NCI-H748 (cell line): Measurements from ENCODE around the gene SHH.
"Not testable (repeated sequence)": the region's sequence is repeated elsewhere in the genome, so short reads cannot be mapped to it uniquely, and the experiment has no call there.

Experiments used
- DNase-seq: peaks from one replicate; lab custom pipeline; 2025; ENCODE audit not compliant: unreplicated experiment; lab: John Stamatoyannopoulos, UW

Gene SHH

DNA sequence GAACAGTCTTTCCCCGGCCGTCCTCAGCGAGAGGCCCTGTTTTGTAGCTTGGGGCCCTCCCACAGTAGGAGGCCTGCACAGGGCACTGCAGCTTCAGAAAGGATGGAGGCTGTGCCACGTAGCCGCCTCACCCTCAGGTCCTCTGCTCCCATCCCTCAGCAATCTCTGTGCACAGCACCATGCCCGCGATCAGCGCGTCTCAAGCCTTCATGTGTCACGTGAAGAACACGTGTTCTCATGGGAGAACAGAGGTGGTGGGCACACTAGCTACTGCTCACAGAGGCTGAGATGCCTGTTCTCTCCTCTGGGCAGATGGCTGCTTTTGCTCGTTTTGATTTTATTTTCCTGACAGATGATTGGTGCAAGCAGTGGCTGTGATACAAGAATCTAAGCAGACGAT is 8.5 kb upstream of the SHH start:
- DNase-seq: no peak

DNA sequence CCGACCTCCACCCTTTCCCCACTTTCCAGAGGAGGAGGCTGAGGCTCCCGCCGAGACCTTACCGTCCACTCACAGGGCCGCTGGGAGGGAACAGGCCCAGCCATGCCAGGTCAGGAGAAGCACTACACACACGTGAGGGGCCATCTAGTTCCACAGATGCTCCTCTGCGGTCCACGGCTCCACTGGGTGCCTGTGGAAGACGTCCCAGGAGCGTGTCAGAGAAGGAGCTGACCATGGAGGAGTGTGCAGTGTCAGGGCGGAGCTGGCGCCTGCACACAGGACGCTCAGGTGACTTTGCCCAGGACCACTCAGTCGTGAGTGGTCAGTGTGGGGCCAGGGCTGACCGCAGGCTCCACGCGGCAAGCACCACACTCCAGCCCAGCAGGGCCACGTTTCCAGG is 8.0 kb upstream of the SHH start:
- no peak for DNase-seq

GRCh38 chr7:155819186-155819585 is 6.9 kb upstream of the SHH start:
- no peak for DNase-seq

DNA sequence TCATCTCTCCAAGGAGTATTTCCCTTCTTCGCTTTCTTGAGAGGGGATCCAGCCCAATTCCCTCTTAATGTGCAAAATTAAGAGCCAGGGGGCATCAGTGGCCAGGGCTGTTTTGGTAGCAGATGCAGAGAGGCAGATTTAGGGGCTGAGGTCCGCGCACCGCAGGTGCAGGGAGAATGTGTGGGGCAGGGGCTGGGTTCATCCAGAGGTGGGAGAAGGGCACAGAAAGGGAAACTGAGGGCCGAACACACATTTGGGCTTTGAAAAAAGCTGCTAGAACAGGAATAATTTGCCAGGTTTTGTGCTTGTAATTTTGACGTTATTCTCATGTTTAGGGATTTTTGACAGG is 6.5 kb upstream of the SHH start:
- no peak for DNase-seq

DNA sequence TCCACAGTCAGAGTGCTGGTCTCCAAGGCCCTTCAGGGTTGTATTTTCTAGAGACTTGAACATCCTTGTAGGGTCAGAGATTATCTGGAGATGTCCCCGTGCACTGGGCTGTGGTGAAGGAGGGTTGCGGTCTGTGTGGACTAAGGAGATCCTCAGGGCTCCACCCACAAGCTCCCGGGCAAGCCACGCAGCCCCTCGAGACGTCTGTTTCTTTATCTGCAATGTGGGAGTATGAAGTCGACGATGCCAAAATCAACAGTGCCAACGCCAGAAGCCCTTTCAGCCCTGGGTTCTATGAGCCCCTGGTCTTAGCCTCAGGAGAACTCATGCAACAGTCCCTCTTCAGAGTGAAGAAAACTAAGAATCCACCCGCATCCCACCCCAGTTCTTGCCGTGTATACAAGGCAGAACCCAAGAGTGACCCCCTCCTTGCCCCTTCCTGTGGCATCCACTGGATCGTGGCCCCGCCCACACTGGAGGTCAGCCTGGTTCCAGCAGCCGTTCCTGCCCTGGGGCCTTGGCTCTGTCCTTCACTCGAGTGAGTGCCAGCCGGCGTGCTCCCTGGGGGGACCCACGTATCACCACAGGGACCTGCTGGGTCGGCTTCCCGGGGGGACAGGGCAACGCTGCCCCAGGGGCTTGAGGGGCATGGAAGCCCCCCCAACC is 6.0 kb upstream of the SHH start:
- DNase-seq: no peak

- DNase-seq: not testable (repeated sequence)
Measured at GRCh38 chr7:155817515-155817914, 5.3 kb upstream of the SHH start.

- no peak for DNase-seq
Measured at GRCh38 chr7:155816996-155817395, 4.7 kb upstream of the SHH start.

DNA sequence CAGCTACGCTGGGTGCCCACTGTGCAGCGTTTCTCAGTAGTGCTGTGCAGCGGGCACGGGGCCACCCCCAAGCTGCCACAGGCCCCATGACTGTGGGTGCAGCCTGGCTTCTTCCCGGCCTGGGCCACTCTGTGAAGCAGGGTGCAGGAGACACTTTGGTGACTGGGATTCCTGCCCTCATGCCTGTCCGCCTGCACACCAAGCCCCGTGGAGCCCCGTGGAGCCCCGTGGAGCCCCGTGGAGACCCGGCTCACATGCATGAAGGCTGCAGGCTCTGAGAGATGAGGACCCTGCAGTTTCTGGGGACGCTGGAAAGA is 3.9 kb upstream of the SHH start:
- DNase-seq: no peak

DNA sequence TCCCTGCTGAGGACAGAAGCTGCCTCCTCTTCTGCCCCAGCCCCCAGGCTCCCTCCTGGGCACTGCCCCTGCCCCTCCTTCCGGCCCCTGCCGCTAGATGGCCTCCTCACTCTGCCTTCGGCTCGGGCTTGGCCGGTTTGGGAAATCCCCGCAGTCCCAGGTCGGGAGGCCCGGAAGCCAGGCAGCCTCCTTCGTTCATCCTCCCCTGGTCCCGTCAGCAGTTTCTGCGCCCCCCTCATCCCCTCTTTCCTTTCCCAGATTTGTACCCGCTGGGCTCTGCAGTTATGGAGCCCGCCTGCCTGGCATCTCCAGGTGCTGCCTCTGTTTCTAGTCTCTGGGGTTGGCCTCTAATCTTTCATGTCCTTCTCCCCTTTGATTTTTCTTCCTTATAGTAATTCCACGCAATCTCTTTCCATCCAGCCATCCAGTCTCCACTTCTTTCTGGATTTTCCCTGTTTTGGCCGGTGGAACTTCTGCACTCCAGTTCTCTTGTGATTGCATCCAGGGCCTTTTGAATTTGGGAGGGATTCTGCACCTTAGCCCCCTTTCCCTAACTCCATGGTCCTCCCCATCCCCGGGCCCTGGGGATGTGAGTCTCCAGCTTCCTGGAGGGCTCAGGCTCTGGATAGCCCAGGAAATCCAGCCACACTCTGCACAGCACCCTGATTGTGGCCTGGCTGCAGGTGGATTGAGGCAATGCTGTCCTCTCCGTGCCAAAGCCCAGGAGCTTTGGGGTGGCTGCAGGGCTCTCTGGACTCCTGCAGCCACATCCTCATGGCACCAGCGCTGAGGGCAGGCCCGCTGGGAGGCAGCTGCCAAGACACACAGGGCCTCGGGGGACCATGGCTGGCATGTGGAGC is 3.3 kb upstream of the SHH start:
- DNase-seq: peak; percentile 70

DNA sequence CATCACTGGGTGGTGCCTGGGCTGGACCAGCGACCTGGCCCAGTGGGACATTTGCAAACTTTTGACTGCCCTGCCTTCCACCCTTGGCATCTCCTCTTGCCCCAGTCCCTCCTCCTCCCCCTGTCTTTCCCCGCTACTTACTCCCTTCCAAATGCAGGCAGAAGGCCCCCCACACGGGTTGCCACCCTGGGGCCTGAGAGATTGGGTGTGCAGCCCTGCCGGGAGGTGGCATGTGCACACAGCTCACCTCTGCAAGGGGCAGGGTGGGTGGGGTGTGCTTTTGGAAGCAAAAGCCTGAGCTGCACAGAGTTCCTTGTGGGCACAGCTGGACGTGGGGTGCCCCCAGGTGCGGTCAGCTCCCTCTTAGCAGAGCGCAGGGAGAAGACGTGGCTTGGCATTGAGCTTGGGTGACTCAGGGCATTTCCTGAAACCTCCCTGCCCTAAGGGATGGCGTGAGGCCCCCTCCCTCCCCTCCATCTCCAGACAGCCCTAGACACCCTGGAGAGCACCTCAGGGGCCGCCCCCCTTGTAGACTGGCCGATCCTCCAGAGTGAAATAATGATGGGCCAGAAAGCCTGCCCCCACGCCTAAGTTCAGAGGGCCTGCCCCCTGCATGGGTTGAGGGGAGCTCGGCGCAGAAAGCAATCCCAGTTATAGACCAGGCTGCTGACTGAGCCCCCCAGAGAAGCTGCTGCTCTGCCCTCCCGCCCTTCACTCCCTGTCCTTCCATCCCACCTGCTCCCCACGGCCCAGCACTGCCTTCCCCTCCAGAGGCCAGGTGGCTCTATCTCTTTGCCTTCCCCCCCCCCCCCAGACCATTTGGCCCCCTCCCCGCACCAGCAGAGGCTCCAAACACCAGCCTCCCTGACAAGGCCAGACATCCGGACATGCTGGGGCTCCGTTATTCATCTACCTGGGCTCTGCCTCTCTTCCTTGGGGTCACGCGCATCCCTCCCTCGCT is 2.3 kb upstream of the SHH start:
- no peak for DNase-seq

- no peak for DNase-seq
Measured at GRCh38 chr7:155813546-155814315, 1.5 kb upstream of the SHH start.

GRCh38 chr7:155813125-155813524 is 862 bp upstream of the SHH start:
- no peak for DNase-seq

GRCh38 chr7:155811560-155811894 is 736 bp downstream of the SHH start:
- peak; percentile 58 for DNase-seq

DNA sequence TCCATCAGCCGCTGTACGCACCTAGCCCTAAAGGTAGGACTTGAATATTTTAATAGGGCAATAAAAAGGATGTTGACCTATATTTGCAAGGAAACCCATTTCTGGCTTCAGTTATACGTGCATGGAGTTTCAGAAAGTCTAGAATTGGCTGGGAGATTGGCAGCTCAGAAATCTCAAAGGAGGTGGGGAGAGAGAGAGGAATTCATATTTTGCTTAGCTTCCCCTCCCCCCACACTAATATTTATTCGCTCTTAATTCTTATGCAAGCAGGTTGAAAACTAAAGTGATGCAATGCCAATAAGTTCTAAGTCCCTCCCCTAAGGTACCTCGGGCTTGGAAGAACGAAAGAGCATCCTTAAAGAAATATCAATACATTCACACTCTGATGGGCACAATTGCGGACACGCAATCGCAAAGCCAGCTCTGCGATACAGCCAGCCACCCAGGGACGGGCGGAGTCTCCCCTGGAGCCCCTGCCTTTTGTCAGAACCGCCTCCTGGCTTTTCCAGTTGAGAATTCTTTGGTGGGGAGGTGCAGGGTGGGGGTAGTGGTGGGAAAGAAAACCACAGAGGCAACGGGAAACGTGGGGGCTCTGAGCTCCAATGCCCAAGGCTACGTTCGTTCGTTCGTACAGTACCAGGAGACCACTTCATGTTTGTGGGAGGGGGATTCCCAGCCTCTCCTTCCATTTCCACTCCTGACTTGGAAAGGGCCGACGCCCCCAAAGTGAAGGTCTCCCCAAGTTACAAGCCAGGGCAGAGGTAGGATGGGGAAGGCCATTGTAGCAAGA is 1.3 kb downstream of the SHH start:
- peak; percentile 59 for DNase-seq

DNA sequence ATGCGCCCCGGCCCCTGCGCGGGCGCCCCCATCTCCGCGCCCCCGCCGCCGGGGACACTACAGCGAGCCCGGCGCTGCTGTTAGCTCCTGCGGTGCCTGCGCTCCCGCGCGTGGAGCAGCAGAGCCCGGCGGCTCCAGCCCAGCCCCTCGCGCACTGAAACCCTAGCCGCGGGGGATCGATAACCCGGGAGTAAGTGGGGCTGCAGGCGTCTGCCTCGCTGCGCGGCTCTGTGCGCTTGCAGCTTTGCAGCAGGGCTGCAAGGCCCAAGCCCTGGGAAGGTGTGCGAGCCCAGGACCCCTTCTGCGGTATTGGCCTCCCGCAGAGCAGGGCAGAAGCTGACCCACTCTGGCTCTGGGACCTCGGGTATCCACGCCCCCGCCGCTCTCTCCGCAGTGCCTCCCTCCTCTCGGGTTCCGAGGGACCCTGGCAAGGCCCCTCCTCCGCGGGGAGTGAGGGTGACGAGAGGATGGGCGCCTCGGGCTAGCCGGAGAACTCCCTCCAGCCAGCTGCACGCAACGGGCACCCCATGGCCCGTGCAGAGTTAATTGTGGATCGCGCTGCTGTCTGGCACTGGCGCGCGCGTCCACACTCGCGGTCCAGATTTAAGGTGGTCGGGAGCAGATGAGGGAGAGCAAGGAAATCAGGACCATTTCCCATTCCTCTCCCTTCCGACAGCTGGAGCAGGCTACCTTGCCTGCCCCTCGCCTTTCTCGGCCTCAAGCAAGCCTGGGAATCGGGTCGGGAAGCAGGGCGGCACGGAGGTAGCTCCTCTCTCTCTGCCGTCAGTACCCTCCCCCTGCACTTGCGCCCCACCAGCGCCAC is 2.1 kb downstream of the SHH start:
- DNase-seq: peak; percentile 77

DNA sequence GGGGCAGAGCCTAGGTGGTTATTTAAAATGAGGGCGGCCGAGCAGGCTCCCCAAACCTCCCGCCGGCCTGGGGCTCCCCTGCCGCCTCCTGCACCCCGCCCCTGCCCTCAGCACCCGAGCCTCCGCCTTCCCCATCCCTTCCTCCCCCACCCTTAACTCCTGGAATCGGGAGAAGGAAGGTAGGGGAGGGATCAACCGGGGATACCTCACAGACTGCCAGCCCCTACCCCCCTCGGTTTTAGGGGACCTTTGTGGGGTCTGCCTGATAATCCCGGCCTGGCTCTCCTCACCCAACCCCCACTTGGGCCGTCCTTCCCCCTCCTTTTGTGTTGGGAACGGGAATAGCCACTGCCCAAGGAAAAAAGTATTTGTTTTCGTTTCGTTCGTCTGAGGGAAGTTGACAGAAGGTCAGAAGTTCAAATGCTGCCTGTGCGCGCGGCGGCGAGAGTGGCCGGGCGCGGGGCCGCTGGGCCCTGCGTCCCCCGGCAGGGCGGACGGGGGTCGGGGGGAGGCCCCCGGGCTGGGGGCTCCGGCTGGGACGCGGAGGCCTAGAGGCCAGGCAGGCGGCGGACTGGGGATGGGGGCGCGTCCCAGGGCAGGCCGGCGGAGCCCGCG is 2.8 kb downstream of the SHH start:
- no peak for DNase-seq

DNA sequence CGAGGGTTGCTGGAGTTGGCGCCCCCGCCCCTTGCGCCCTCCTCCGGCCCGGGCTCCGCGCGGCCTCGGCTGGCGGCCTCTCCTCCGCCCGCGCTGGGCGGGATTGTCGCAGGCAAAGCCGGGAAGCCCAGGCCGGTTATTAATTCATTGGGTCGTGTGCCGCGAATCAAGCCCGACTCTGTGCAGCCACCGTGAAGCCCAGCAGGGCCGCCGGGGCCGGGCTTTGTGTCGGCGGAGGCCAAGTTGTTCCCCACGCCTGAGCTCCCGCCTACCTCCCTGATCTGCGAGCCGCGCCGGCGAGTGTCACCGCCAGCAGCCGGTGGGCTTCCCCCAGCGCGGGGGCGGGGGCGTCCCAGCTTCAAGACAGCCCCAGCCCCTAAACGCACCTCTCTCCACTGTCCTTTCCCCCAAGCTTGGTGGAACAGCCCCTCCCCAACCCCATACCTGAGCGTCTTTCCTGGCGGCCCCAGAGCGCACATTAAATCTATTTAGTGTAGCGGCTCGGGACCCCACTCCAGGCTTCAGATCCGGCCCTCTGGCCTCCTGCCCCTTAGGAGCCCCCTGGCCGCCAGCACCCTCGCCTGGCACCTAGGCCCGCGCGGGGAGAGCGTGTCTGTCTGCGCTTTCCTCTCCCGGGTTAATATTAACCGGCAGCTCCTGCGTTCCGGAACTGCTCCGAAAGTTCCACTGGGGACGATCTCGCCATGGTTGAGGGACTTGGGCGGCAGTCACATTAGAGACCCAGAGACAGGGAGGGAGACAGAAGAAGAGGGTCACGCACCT is 3.5 kb downstream of the SHH start:
- no peak for DNase-seq
